Umbilical cord (tissue), 2 donors: ENCODE data around the gene DDX17. TPM values are rescaled to one million over a fixed set of nuclear protein-coding genes. Genes with fewer than 3 reads are reported as not detected.
A peak's percentile ranks its signal among the peaks of the same experiment; 100 is the strongest.
"Not testable (repeated sequence)": the region's sequence is repeated elsewhere in the genome, so short reads cannot be mapped to it uniquely, and the experiment has no call there.

Experiments used
- DNase-seq: peaks from one replicate; pipeline ENCODE4 v3.0.0-alpha.2; 2015; ENCODE audit warnings: low spot score
- total RNA-seq: library from RNA; depleted of rRNA; stranded (reverse); fragments of >200 nt; gene quantifications from one replicate; pipeline ENCODE4 v1.2.3, GENCODE V29; 2014; ENCODE audit warnings: low replicate concordance; ENCODE audit not compliant: insufficient read depth

Gene DDX17
- total RNA-seq, 1 donor from 2014 or later = 353 TPM

GRCh38 chr22:38491707-38492348 is 14.3 kb downstream of the DDX17 start:
- no peak for DNase-seq

DNA sequence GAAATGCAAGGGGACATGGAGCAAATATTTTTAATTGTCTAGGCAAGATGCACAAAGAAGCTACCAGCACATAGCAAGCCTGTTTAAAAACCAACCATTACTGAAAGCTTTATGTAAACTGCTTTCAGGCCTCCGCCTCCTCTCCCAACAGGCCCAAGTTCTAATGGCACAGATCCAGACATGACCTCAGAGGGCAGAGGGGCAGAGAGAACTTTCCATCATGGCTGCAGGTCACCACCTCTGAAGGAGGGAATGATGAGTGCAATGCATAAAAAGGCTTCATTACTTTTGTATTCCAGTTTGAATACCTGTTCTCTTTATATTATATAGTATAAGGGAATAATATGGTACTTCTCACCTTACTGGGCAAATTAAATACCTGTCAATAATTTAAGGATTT is 15.2 kb downstream of the DDX17 start:
- peak; percentile 68 for DNase-seq

GRCh38 chr22:38490475-38490874 is 15.6 kb downstream of the DDX17 start:
- DNase-seq = no peak

- no peak for DNase-seq
Observed at GRCh38 chr22:38489561-38490145, 16.5 kb downstream of the DDX17 start.

GRCh38 chr22:38489142-38489541 is 17.0 kb downstream of the DDX17 start:
- no peak for DNase-seq

DNA sequence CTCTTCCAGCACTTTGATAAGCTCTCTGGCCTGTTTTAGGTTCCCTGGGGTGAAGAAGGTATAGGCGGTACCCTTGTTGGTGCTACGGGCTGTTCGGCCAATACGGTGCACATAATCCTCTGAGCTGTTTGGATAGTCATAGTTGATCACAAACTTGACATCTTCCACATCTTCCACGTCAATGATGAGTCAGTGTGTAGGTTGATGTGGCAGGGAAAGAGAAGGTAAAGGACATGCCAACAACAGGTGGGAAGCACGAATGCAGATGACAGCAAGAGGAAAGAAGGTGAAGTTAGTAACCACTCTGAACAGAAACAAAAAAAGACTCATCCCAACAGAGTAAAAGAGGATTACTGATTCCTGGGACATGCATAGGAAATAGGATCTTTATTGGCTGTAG is 18.2 kb downstream of the DDX17 start:
- no peak for DNase-seq

DNA sequence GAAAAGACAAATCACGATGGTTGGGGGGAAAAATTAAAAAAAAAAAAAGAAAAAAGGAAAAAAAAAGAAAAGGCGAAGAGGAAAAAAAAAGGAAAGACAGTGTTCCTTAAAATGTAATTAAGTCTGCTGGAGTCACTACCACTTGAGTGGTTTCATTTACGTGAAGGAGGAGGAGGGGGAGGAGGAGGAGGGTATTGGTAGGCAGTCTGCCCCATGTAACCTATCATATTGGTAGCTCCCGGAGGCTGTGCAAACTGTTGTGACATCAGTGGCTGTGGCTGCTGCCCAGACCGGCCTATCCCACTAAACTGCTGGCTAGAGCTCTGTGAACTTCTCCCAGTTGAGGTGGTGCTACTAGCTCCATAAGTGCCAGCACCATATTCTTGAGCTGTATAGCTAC is 20.3 kb downstream of the DDX17 start:
- DNase-seq = no peak

DNA sequence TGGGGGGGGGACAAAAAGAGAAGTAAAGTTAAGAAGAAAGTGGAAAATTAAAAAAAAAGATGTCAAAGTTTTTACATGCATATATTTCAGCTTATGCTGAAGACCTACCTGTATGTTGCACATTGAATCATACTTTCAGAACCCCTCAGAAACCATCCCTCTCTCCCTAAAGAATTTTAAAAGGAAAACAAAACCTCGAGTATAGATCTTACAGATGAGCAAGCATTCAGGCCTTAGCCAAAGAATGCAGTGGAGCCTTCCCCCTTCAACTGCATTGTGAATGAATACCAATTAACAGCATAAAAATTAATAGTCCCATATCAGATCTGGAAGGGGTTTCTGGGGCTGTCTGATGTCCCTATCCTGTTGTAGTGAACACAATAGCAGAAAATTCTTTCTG is 21.9 kb downstream of the DDX17 start:
- no peak for DNase-seq

- DNase-seq = no peak
Observed at GRCh38 chr22:38482662-38483308, 23.3 kb downstream of the DDX17 start.

- no peak for DNase-seq
Observed at GRCh38 chr22:38481871-38482332, 24.2 kb downstream of the DDX17 start.

DNA sequence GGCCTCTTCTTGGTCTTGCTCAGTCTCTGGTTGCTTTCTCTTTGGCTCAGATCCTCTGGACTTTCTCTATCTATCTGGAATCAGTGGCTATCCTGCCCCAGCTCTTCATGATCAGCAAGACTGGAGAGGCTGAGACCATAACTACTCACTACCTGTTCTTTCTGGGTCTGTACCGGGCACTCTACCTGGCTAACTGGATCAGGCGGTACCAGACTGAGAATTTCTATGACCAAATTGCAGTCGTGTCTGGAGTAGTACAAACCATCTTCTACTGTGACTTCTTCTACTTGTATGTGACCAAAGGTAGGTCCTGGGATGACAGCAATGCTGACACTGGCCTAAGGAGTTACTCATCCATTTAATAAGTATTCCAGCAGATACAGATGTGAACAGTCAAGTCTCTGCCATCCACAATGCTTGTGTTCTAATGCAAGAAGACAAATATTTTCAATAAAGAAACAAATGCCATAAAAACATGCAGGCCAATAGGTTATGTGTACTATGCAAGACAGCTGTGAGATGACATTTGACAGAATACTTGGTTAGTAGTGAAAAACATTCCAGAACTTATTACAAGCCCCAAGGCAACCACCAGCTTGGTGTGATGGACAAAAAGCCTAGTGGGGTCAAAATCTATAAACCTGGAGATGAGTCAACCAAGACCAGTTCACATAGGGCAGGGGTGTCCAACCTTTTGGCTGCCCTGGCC is 24.8 kb downstream of the DDX17 start:
- no peak for DNase-seq

- no peak for DNase-seq
Observed at GRCh38 chr22:38479096-38479837, 26.8 kb downstream of the DDX17 start.

DNA sequence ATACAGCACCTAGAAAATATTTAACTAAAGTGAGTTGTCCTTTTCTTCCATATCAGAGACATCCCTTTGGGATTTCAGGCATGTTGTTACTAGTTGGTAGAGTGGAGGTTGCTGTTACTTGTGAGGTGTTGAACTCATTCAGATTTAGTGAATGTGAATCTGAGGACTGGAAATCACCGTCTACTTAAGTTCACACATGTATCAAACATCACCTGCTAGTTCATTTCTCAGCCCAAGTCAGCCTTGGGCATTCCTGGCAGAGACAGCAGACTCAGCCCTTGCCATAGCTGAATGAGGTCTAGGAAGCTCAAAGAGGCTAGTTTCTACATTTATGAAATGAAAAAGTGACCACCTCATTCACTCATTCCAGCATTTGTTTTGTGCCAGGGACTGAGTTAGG is 28.5 kb downstream of the DDX17 start:
- DNase-seq = no peak

DNA sequence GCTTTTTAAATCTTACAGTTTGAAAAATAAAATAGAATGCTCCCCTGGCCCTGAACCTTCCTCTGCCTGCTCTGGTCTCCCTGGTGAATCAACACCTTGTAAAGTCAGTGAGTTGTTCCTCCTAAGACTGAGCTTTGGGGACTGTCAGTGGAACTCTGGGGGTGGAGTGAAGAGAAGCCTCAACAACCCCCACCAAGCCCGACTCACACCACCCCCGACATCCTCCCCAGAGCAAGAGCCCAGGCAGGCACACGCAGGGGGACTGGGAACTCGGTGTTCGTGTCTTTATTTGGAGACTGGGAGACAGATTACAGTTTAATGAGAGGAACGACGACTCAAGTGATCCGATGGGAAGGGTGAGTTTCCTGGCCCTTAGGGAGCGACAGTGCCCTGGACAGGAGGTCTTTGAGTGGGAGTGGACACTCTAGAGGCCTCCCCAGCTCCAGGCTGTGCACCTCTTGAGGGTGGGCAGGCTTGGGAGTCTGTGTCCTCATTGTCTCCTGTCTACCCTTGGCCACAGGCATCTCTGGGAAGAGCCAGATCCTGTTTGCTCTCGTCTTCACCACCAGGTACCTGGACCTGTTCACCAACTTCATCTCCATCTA is 32.0 kb downstream of the DDX17 start:
- DNase-seq = no peak

DNA sequence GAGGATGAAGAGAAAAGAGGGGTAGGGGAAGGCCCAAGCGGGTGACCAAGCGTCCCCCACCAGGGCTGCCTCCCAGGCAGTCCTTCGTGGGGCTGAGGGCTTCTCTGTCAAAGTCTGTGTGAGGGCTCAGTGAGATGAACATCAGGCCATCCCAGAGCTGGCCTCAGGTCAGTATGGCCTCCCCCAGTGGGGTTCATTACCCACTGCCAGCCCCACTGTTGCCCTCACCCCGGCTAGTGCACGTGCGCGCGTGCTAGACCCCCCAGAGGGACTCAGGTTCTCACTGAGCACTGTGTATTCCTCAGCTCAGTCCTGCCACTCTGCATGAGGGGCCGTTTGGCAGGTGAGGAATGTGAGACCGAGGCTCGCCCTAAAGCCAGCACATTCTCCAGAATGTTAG is 34.9 kb downstream of the DDX17 start:
- DNase-seq = no peak

GRCh38 chr22:38470179-38470578 is 35.9 kb downstream of the DDX17 start:
- DNase-seq = not testable (repeated sequence)

GRCh38 chr22:38469306-38469781 is 36.8 kb downstream of the DDX17 start:
- DNase-seq = no peak

GRCh38 chr22:38468443-38469305 is 37.4 kb downstream of the DDX17 start:
- no peak for DNase-seq

DNA sequence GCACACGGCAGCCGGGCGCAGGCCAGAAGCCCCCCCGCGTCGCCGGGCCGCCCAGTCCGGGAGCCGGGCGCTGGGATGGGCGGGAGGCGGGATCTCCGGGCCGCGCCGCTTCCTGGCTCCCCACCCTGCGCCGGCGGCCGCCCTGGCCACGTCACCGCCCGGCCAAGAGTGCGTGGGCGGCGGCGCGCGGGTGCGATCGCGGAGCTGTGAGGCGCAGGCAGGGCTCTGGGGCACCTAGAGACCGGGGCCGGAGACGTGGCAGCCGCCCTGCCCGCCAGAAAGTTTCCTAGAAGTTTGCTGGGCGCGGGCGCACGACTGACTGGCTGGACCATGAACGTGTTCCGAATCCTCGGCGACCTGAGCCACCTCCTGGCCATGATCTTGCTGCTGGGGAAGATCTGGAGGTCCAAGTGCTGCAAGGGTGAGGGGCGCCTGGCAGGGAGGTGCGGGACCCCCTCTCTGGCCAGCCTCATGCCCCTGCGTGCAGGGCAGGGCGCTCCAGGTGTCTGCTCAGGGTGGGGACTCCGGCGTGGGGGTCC is 38.1 kb downstream of the DDX17 start, which contains the start of gene KDELR3:
KDELR3 (plus strand) TSS at position 193 of the 539 bp plus-strand sequence; CDS start at position 331, 138 bp downstream.
- DNase-seq = peak; percentile 75

DNA sequence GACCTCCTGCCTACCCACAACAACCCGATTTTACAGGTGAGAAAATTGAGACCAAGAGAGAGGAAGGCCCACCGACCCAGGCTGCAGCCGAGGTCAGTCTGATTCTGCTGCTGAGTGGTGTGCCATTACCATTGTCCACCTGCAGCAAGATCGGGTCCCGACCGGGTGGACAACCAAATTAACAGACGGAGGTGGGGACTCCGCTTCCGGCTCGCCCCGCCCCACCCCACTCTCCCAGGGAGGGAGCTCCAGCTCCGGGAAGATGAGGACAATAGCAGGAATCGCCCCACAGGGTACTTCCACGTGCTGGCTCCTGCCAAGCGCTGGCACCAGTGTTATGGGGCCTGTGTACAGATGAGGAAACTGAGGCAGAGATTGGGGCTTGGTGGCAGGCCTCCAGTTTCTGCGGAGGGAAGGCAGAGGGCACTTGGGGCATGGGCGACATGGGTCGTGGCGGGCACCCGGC is 38.6 kb downstream of the DDX17 start:
- no peak for DNase-seq
